Subcutaneous abdominal adipose tissue (tissue), 5 donors: ENCODE measurements around the gene CAMKMT.
"Not testable (repeated sequence)": the region's sequence is repeated elsewhere in the genome, so short reads cannot be mapped to it uniquely, and the experiment has no call there.

Experiments used
- H3K27ac ChIP-seq: one replicate; pipeline ENCODE4 v1.7.0; 2013; ENCODE audit warnings: low read depth, mild to moderate bottlenecking, inconsistent platforms, low read length, moderate library complexity
- H3K27me3 ChIP-seq, 5 donors: one replicate each; pipeline ENCODE4 v1.7.0; 2013; ENCODE audit warnings: low read length in 5 of 5, inconsistent platforms in 1 of 5; ENCODE audit not compliant: control insufficient read depth in 5 of 5, insufficient read depth in 4 of 5
- H3K36me3 ChIP-seq, 5 donors: one replicate each; pipeline ENCODE4 v1.7.0; 2013; ENCODE audit warnings: low read length in 5 of 5; ENCODE audit not compliant: control insufficient read depth in 5 of 5, insufficient read depth in 5 of 5
- H3K4me1 ChIP-seq, 5 donors: one replicate each; pipeline ENCODE4 v1.7.0; 2013; ENCODE audit warnings: low read length in 5 of 5, mild to moderate bottlenecking in 3 of 5, moderate library complexity in 1 of 5; ENCODE audit not compliant: control insufficient read depth in 5 of 5, insufficient read depth in 5 of 5
- H3K4me3 ChIP-seq, 5 donors: one replicate each; pipeline ENCODE4 v1.7.0; 2013; ENCODE audit warnings: low read length in 5 of 5, low read depth in 1 of 5
- H3K9ac ChIP-seq, 5 donors: one replicate each; pipeline ENCODE4 v1.7.0; 2013; ENCODE audit warnings: low read length in 5 of 5, mild to moderate bottlenecking in 4 of 5, moderate library complexity in 3 of 5
- H3K9me3 ChIP-seq, 5 donors: one replicate each; pipeline ENCODE4 v1.7.0; 2013; ENCODE audit warnings: low read length in 5 of 5; ENCODE audit not compliant: control insufficient read depth in 5 of 5
- donor health status: healthy.
- donor health status: healthy.
- donor health status: healthy.
- donor health status: healthy.
- donor health status: healthy.

The CAMKMT gene

GRCh38 chr2:44570777-44571176, 209.0 kb downstream of the CAMKMT start:
- no peak overlapping the region for H3K4me3 ChIP-seq
- no peaks in the 10 kb centered on the region for H3K4me1 ChIP-seq
- H3K27me3 ChIP-seq: no peaks in the 10 kb centered on the region
- no peaks in the 10 kb centered on the region for H3K36me3 ChIP-seq
- H3K9ac ChIP-seq: no peak overlapping the region
- no peaks in the 10 kb centered on the region for H3K9me3 ChIP-seq
- no peak overlapping the region for H3K27ac ChIP-seq

DNA sequence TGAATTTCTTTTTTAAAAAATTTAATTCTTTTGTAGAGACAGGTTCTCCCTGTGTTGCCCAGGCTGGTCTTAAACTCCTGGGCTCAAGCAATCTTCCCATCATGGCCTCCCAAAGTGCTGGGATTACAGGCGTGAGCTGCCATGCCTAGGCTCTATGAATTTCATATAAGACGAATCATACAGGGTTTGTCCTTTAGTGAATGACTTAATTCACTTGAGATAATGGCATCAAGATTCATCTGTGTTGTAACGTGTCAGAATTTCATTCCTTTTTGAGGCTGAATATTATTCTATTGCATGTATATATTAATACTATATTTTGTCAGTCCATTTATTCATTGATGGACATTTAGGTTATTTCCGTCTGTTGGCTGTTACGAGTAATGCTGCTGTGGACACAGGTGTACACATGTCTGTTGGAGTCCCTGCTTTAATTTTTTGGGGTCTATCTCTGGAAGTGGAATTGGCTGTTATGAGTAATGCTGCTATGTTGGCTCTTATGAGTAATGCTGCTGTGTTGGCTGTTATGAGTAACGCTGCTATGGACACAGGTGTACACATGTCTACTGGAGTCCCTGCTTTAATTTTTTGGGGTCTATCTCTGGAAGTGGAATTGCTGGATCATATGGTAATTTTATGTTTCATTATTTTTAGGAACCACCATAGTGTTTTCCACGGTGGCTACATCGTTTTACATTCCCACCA, 210.6 kb downstream of the CAMKMT start:
- Histone ChIP-seq H3K4me3 (no peak overlapping the region), H3K9ac (no peak overlapping the region), H3K4me1 (no peaks in the 10 kb centered on the region), H3K27ac (no peak overlapping the region), H3K27me3 (no peaks in the 10 kb centered on the region), H3K36me3 (no peaks in the 10 kb centered on the region), H3K9me3 (no peaks in the 10 kb centered on the region)

- Histone ChIP-seq H3K4me3 (no peak overlapping the region), H3K27me3 (no peaks in the 10 kb centered on the region), H3K9me3 (no peaks in the 10 kb centered on the region), H3K9ac (no peak overlapping the region), H3K36me3 (no peaks in the 10 kb centered on the region), H3K27ac (no peak overlapping the region), H3K4me1 (no peaks in the 10 kb centered on the region)
Observed at GRCh38 chr2:44573996-44574395, 212.2 kb downstream of the CAMKMT start.

DNA sequence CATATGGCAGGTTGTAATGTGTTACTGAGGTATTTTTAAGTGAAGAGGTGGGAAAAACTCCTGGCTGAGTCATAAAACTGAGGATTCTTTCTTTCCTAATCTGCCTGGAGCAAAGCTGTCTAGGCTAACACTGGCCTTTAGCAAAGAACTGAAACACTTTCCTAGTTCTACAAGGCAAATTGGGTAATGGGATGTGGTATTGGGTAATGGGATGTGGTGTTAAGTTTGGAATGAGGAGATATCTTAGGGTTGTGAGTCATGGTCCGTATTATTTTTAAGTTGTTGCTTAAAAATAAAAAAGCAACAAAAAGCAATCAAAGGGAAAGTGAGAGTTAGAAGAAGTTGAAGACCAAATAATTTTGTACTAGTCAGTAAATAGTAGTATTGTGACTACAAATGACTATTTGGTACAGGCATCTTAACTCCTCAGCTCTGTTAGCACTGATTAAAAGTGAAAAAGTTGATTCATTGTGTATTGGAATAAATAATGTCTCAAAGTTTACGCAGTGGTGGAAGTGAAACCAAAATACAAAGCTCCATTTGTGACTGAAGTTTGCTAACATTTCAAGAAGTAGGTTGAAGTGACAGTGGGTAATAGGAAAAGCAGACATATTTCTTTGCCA, 216.8 kb downstream of the CAMKMT start:
- H3K36me3 ChIP-seq: no peaks in the 10 kb centered on the region
- no peaks in the 10 kb centered on the region for H3K27me3 ChIP-seq
- no peaks in the 10 kb centered on the region for H3K9me3 ChIP-seq
- H3K4me3 ChIP-seq: no peak overlapping the region
- H3K27ac ChIP-seq: no peak overlapping the region
- H3K4me1 ChIP-seq: no peaks in the 10 kb centered on the region
- H3K9ac ChIP-seq: no peak overlapping the region

DNA sequence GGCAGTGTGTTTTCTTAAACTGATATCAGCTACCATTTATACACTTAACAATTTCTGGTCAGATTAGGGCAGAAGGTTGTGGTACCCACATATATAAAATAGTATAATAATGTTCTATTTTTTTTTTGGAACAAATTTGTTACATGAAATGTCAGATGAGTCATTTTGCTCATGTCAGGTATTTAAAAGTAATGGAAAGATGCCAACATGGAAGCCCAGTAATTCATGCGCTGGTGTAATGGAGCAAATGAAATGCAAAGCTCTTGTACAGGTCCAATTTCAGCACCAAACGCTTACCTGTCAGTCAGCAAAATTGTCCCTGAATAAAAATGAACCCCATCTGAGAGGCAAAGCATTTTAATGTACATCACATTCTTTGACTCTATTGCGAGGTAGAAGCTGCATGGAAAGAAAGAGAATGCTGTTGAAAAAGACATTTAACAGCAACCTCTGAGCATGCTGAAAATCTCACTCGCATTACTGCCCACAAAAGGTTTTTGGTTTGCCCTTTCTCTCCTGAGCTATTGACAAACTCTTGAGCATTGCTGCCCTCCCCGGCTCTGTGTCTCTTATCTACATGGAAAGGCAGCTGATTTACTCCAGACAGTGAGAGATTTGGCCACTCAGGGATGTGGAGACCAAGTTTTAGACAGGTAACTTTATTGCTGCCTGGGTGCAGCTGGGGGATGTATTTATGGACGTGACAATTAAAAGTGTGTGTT, 217.5 kb downstream of the CAMKMT start:
- Histone ChIP-seq H3K36me3 (no peaks in the 10 kb centered on the region), H3K27ac (no peak overlapping the region)

GRCh38 chr2:44579837-44580230, 218.1 kb downstream of the CAMKMT start:
- H3K9ac ChIP-seq: no peak overlapping the region
- H3K4me3 ChIP-seq: no peak overlapping the region
- no peaks in the 10 kb centered on the region for H3K4me1 ChIP-seq
- no peaks in the 10 kb centered on the region for H3K27me3 ChIP-seq
- H3K36me3 ChIP-seq: no peaks in the 10 kb centered on the region
- H3K27ac ChIP-seq: no peak overlapping the region
- no peaks in the 10 kb centered on the region for H3K9me3 ChIP-seq

More for the DNA sequence above, 217.5 kb downstream of the CAMKMT start:
- Histone ChIP-seq H3K4me3 (no peak overlapping the region), H3K4me1 (no peaks in the 10 kb centered on the region), H3K27me3 (no peaks in the 10 kb centered on the region), H3K9me3 (no peaks in the 10 kb centered on the region), H3K9ac (no peak overlapping the region)

DNA sequence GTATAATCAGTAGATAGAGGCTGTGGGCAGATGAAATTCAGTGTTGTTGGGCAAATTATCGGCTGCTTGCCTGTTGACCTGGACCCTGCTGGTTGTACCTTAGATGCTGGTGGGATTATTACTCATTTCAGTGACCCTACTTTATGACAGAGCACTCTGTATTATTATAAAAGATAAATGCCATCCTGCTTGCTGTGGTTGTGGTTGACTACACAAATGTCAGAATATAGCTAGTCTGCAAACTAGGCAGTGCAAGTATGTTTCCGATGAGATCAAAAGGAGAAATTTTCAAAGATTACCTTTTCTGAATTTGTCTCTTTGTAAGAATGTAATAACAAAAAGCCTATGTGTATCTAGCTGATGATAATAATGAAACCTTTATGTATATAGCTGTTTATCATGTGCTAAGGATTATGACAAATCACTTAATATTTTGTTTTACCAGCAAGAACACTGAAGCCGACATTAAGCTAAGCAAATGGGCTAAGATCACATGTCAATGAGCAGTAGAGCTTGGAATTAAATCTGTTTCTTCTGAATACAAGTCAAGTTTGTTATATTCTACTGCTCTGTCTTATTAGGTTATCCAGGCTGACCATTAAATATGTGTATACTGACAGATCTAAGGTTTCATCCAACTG, 219.2 kb downstream of the CAMKMT start:
- Histone ChIP-seq H3K4me1 (no peaks in the 10 kb centered on the region), H3K27me3 (no peaks in the 10 kb centered on the region), H3K36me3 (no peaks in the 10 kb centered on the region), H3K9ac (no peak overlapping the region), H3K4me3 (no peak overlapping the region), H3K27ac (no peak overlapping the region), H3K9me3 (no peaks in the 10 kb centered on the region)

DNA sequence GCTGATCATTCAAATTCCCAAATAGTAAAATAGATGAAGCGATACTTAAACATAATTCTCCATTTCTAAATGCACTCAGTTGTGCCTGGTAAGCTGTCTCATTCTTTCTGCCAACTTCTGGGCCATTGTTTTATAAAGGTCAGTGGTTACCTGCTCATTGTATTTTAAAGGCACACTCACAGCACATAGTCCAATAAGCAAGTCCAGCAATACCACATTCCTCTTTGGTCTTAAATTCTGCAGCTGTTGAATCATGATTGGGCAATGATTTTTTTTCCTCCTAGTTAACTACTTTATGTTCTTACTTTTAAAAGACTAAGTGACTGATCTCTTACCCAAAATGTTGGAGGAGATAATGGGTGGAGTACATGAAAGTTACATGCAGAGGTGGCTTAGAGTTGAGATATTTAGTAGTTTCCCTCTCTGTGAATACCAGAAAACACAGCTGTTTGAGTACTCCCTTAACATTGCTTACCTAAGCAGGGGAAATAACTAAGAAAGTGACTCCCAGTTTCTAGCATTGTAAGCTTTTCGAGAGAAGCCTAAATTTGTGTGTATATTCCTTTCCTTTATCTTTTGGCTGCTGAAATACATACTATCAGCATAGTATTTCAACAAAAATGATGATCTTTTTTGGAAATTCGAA, 220.7 kb downstream of the CAMKMT start:
- H3K36me3 ChIP-seq: no peaks in the 10 kb centered on the region
- H3K27ac ChIP-seq: no peak overlapping the region
- no peaks in the 10 kb centered on the region for H3K27me3 ChIP-seq
- H3K9me3 ChIP-seq: no peaks in the 10 kb centered on the region
- H3K9ac ChIP-seq: no peak overlapping the region
- no peaks in the 10 kb centered on the region for H3K4me1 ChIP-seq
- H3K4me3 ChIP-seq: no peak overlapping the region

DNA sequence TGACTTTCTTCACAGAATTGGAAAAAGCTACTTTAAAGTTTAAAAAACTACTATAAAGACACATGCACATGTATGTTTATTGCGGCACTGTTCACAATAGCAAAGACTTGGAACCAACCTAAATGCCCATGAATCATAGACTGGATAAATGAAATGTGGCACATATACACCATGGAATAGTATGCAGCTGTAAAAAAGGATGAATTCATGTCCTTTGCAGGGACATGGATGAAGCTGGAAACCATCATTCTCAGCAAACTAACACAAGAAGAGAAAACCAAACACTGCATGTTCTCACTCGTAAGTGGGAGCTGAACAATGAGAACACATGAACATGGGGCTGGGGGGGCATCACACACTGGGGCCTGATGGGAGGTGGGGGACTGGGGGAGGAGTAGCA, 233.9 kb downstream of the CAMKMT start:
- H3K27ac ChIP-seq, H3K27me3 ChIP-seq, H3K9ac ChIP-seq, H3K36me3 ChIP-seq, H3K9me3 ChIP-seq, H3K4me3 ChIP-seq, H3K4me1 ChIP-seq: not testable (repeated sequence)
